SK-N-SH (cell line): ENCODE measurements around the gene L3MBTL1. TPM values are rescaled to one million over a fixed set of nuclear protein-coding genes. Genes with fewer than 3 reads are reported as not detected.

Experiments used
- CTCF ChIA-PET: fragments of 300-600, 350-600 bp; formaldehyde crosslinking; extraction: SDS; loops from one replicate; lab custom pipeline; 2021; lab: Yijun Ruan, JAX
- POLR2A ChIA-PET: fragments of 350-600 bp; sonication (Branson Sonifier 250); formaldehyde crosslinking; extraction: SDS; loops from one replicate; lab custom pipeline; 2020; ENCODE audit warnings: antibody characterized with exemption, inconsistent platforms; lab: Yijun Ruan, JAX
- DNase-seq: peaks from one replicate; pipeline ENCODE4 v3.0.0; 2012
- H2AFZ ChIP-seq: fragments of 200-600 bp; sonication (generic); 2 replicates; pipeline ENCODE4 v1.8.1; 2016; ENCODE audit warnings: antibody characterized with exemption, mild to moderate bottlenecking, low read depth
- H3F3A ChIP-seq: fragments of 200-600 bp; sonication (generic); replicated peaks from 2 replicates; pipeline ENCODE3; 2016; ENCODE audit warnings: antibody characterized with exemption, mild to moderate bottlenecking; ENCODE audit not compliant: insufficient read depth
- H3K27ac ChIP-seq, 2 experiments: fragments of 200-500 bp in 1 of 2; fragments of 200-600 bp in 1 of 2; sonication (Bioruptor generic) in 1 of 2; sonication (generic), shearing (Covaris generic) in 1 of 2; 2 replicates each; pipeline versions ENCODE4 v1.5.1 to v1.6.1; 2014 to 2016; ENCODE audit warnings: low read depth in 2 of 2, inconsistent platforms in 1 of 2, low read length in 1 of 2, mild to moderate bottlenecking in 1 of 2, mixed read lengths in 1 of 2
- H3K27me3 ChIP-seq: fragments of 200-600 bp; sonication (generic), shearing (Covaris generic); 2 replicates; pipeline ENCODE4 v1.6.1; 2016; ENCODE audit warnings: mixed run types; ENCODE audit not compliant: insufficient read depth
- H3K36me3 ChIP-seq, 2 experiments: fragments of 200-500 bp in 1 of 2; fragments of 200-600 bp in 1 of 2; sonication (Bioruptor generic) in 1 of 2; sonication (generic) in 1 of 2; replicated peaks in 1 of 2; 2 replicates each; pipeline versions ENCODE3 to v1.5.1; 2014 to 2016; ENCODE audit warnings: low read length in 1 of 2, mild to moderate bottlenecking in 1 of 2; ENCODE audit not compliant: insufficient read depth in 2 of 2, control insufficient read depth in 1 of 2
- H3K4me1 ChIP-seq, 2 experiments: fragments of 200-500 bp in 1 of 2; fragments of 200-600 bp in 1 of 2; sonication (Bioruptor generic) in 1 of 2; sonication (generic), shearing (Covaris generic) in 1 of 2; 2 replicates each; pipeline versions ENCODE4 v1.5.1 to v1.6.1; 2014 to 2016; ENCODE audit warnings: low read depth in 1 of 2, low read length in 1 of 2, mixed run types in 1 of 2; ENCODE audit not compliant: insufficient read depth in 2 of 2, control insufficient read depth in 1 of 2
- H3K4me2 ChIP-seq: fragments of 200-600 bp; sonication (generic), shearing (Covaris generic); 2 replicates; pipeline ENCODE4 v1.6.1; 2017; ENCODE audit warnings: mixed run types
- H3K4me3 ChIP-seq, 2 experiments: fragments of 200-500 bp in 1 of 2; fragments of 200-600 bp in 1 of 2; sonication (Bioruptor generic) in 1 of 2; sonication (generic), shearing (Covaris generic) in 1 of 2; 2 replicates each; pipeline versions ENCODE4 v1.5.1 to v1.8.1; 2014 to 2016; ENCODE audit warnings: low read depth in 2 of 2, inconsistent platforms in 1 of 2, low read length in 1 of 2, mild to moderate bottlenecking in 1 of 2, mixed read lengths in 1 of 2, moderate library complexity in 1 of 2
- H3K79me2 ChIP-seq: fragments of 200-600 bp; sonication (generic); 2 replicates; pipeline ENCODE4 v1.8.1; 2017; ENCODE audit warnings: mild to moderate bottlenecking; ENCODE audit not compliant: insufficient read depth
- H3K9ac ChIP-seq: fragments of 200-600 bp; sonication (generic); 2 replicates; pipeline ENCODE4 v1.6.1; 2017; ENCODE audit warnings: mixed run types
- H3K9me2 ChIP-seq: fragments of 200-600 bp; sonication (generic); 2 replicates; pipeline ENCODE4 v1.6.1; 2017; ENCODE audit warnings: mixed run types
- H3K9me3 ChIP-seq: fragments of 200-600 bp; sonication (generic); 2 replicates; pipeline ENCODE4 v1.6.1; 2017; ENCODE audit warnings: mixed run types, mild to moderate bottlenecking, moderate library complexity
- H4K20me1 ChIP-seq: fragments of 200-600 bp; sonication (generic); 2 replicates; pipeline ENCODE4 v1.6.1; 2017; ENCODE audit warnings: mild to moderate bottlenecking, mixed run types; ENCODE audit not compliant: insufficient read depth
- CHD2 ChIP-seq: fragments of 150-350 bp; IDR thresholded peaks from 2 replicates; pipeline ENCODE4 v1.6.1; 2018; ENCODE audit warnings: low read length; ENCODE audit not compliant: partially characterized antibody
- ELF1 ChIP-seq: IDR thresholded peaks from 2 replicates; pipeline ENCODE4 v1.4.0; 2012
- EZH2phosphoT487 ChIP-seq: fragments of 200-600 bp; sonication (generic); IDR thresholded peaks from 2 replicates; pipeline ENCODE4 v1.6.1; 2017; ENCODE audit warnings: low read depth, mixed run types, mild to moderate bottlenecking, antibody characterized with exemption, moderate library complexity, borderline replicate concordance
- GABPA ChIP-seq: IDR thresholded peaks from 2 replicates; pipeline ENCODE4 v1.4.0; 2012; ENCODE audit warnings: low read depth, mild to moderate bottlenecking
- GATA2 ChIP-seq: sonication (generic); formaldehyde crosslinking; IDR thresholded peaks from 2 replicates; pipeline ENCODE4 v1.5.0; 2020; ENCODE audit warnings: mild to moderate bottlenecking, missing genetic modification reagents
- POLR2AphosphoS5 ChIP-seq: IDR thresholded peaks from 2 replicates; pipeline ENCODE4 v1.6.1; 2012; ENCODE audit warnings: low read depth, low read length
- SMC3 ChIP-seq: IDR thresholded peaks from 2 replicates; pipeline ENCODE4 v1.6.1; 2012; ENCODE audit warnings: low read depth, low read length, improper control_type of control experiment
- TEAD4 ChIP-seq: IDR thresholded peaks from 2 replicates; pipeline ENCODE4 v1.4.0; 2012; ENCODE audit warnings: mild to moderate bottlenecking, borderline replicate concordance; ENCODE audit not compliant: insufficient read depth
- WGBS: methylation state at CpG from one replicate; pipeline ENCODE4 v1.1.6; 2017; ENCODE audit warnings: low lambda C conversion rate; 5-methylcytosine and 5-hydroxymethylcytosine counted together
- polyA plus RNA-seq, 3 experiments: library from polyadenylated mRNA; depleted of rRNA; stranded (reverse); fragments of >200 nt; gene quantifications; 2 replicates each; pipeline ENCODE4 v1.2.3, GENCODE V29; 2012
- TF ChIP-seq, protein P1 (sequence below): fragments of 200-600 bp; sonication (generic); IDR thresholded peaks from 2 replicates; pipeline ENCODE4 v1.6.1; 2017; ENCODE audit warnings: antibody characterized with exemption, mild to moderate bottlenecking, moderate library complexity
- TF ChIP-seq, protein P2 (sequence below): fragments of 150-350 bp; IDR thresholded peaks from 2 replicates; pipeline ENCODE4 v1.6.1; 2017; ENCODE audit warnings: antibody characterized with exemption, low read length, low read depth, borderline replicate concordance
- TF ChIP-seq, protein P3 (sequence below): fragments of 150-350 bp; IDR thresholded peaks from 2 replicates; pipeline ENCODE4 v1.6.1; 2016; ENCODE audit warnings: mild to moderate bottlenecking, low read depth, low read length

The L3MBTL1 gene
- polyA plus RNA-seq, 1 of the 3 experiments (the other 2 are of a cell fraction), result 8.9 TPM

DNA sequence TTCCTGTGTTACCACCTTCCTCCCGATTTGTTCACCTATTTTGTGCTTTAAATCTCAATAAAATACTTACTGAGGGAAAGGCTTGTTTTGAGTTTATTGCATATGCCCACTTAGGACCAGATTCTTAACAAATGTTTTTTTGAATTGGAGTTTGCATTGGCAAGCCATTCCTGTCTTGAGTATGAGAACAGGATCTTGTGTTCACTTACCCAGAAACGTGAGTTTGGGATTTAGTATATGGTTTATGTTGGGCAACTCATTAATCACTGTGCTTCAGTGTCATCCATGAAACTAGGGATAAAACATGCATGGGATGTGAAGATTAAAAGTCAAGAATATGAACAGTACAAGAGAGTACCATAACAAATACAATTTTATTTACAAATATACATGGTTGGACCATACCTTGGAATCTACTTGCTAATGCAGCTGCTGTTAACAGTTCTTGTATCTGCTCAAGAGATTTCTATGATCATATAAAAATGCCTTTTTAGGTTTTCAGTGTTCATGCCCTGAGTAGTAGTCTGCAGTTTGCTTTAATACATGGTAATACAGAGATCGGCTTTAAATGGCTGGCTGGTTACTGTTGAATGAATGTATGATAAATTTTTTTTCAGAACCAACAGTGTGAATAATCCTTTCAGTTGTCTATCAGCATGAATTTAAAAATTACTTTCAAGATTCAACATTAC, 43.8 kb upstream of the L3MBTL1 start (continued):
- TF ChIP-seq, protein P1, sequence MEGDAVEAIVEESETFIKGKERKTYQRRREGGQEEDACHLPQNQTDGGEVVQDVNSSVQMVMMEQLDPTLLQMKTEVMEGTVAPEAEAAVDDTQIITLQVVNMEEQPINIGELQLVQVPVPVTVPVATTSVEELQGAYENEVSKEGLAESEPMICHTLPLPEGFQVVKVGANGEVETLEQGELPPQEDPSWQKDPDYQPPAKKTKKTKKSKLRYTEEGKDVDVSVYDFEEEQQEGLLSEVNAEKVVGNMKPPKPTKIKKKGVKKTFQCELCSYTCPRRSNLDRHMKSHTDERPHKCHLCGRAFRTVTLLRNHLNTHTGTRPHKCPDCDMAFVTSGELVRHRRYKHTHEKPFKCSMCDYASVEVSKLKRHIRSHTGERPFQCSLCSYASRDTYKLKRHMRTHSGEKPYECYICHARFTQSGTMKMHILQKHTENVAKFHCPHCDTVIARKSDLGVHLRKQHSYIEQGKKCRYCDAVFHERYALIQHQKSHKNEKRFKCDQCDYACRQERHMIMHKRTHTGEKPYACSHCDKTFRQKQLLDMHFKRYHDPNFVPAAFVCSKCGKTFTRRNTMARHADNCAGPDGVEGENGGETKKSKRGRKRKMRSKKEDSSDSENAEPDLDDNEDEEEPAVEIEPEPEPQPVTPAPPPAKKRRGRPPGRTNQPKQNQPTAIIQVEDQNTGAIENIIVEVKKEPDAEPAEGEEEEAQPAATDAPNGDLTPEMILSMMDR, result no peak
- TF ChIP-seq, protein P2, sequence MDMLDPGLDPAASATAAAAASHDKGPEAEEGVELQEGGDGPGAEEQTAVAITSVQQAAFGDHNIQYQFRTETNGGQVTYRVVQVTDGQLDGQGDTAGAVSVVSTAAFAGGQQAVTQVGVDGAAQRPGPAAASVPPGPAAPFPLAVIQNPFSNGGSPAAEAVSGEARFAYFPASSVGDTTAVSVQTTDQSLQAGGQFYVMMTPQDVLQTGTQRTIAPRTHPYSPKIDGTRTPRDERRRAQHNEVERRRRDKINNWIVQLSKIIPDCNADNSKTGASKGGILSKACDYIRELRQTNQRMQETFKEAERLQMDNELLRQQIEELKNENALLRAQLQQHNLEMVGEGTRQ, result no peak
- TF ChIP-seq SMC3, result no peak
- TF ChIP-seq, protein P3, sequence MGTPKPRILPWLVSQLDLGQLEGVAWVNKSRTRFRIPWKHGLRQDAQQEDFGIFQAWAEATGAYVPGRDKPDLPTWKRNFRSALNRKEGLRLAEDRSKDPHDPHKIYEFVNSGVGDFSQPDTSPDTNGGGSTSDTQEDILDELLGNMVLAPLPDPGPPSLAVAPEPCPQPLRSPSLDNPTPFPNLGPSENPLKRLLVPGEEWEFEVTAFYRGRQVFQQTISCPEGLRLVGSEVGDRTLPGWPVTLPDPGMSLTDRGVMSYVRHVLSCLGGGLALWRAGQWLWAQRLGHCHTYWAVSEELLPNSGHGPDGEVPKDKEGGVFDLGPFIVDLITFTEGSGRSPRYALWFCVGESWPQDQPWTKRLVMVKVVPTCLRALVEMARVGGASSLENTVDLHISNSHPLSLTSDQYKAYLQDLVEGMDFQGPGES, result no peak
- no peak for TF ChIP-seq CHD2
- TF ChIP-seq GATA2 (CRISPR knock-in tag), result no peak

DNA sequence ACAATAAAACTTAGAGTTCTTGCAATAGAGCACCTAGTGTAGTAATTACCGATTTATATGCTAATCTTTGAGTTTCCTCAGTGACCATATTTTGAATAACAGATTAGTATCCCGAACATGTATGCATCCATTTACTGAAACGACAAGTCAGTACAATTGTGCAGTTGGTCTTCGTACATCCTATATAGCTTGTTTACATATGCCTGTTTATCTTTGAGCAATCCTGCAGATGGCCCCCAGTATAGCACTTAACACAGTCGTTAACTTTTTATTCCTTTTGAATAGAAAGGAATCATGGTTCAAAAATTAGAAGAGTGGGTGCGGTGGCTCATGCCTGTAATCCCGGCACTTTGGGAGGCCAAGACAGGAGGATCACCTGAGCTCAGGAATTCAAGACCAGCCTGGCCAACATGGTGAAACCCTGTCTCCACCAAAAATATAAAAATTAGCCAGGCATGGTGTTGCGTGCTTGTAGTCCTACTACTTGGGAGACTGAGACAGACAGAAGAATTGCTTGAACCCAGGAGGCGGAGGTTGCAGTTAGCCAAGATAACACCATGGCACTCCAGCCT, 43.2 kb upstream of the L3MBTL1 start:
- H3K4me2 ChIP-seq, result no peak overlapping the region
- H2AFZ ChIP-seq, result no peak overlapping the region
- no peak overlapping the region for H3K4me3 ChIP-seq
- H3K9me3 ChIP-seq, result no peaks in the 10 kb centered on the region
- no peak for DNase-seq
- no peaks in the 10 kb centered on the region for H3K9me2 ChIP-seq
- peaks cover 62 to 90% of the 10 kb centered on the region in 2 experiments for H3K36me3 ChIP-seq
- peaks cover 69% of the 10 kb centered on the region for H4K20me1 ChIP-seq
- peaks cover 5 to 10% of the 10 kb centered on the region in 2 experiments; a peak in 3 of 4 replicates for H3K4me1 ChIP-seq
- no peak overlapping the region for H3K9ac ChIP-seq
- H3K79me2 ChIP-seq, result peaks cover 59% of the 10 kb centered on the region
- no peaks in the 10 kb centered on the region for H3K27me3 ChIP-seq
- peaks cover 63% of the 10 kb centered on the region for H3F3A ChIP-seq
- whole genome bisulfite sequencing, result 87% methylated on average over 9 of the region's 9 CpGs
- POLR2A ChIA-PET, result interaction anchor here (0.5 kb wide), 1 partner anchor 189 kb away, joined by 3 read pairs; no protein-coding TSS in a partner anchor
- no peak overlapping the region for H3K27ac ChIP-seq
- TF ChIP-seq EZH2phosphoT487, result no peak
- 0 out of 2 replicates have a peak, but pooled peaks have one; percentile 3 for TF ChIP-seq POLR2AphosphoS5
- CTCF ChIA-PET, result interaction anchor here (1.5 kb wide), 1 partner anchor 11 kb away, joined by 3 read pairs; no protein-coding TSS in a partner anchor

DNA sequence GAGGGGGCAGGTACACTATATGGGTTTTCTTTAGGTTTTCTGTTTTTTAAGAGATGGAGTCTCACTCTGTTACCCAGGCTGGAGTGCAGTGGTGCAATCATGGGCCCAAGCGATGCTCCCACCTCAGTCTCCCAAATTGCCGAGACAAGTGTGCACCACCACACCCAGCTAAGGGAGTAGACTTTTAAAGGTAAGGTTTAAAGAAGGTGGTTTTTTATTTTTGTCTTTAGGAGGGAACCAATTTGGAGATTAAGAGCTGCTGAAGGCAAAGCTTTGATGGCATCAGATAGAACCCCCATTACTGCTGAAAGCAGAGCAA, 41.9 kb upstream of the L3MBTL1 start:
- Histone ChIP-seq H3K9me2 (no peaks in the 10 kb centered on the region), H4K20me1 (peaks cover 56% of the 10 kb centered on the region), H3K9me3 (no peaks in the 10 kb centered on the region), H3K79me2 (peaks cover 46% of the 10 kb centered on the region), H3K4me3 (no peak overlapping the region), H3K9ac (no peak overlapping the region), H3K4me1 (peaks cover 3 to 14% of the 10 kb centered on the region in 2 experiments; a peak in 3 of 4 replicates), H3F3A (peaks cover 60% of the 10 kb centered on the region), H2AFZ (no peak overlapping the region), H3K36me3 (peaks cover 49 to 85% of the 10 kb centered on the region in 2 experiments), H3K4me2 (no peak overlapping the region), H3K27ac (peak overlapping the region in 1 of 2 experiments; percentile 54; a peak in 1 of 4 replicates), H3K27me3 (no peaks in the 10 kb centered on the region)
- TF ChIP-seq EZH2phosphoT487 (no peak), TEAD4 (no peak), CHD2 (no peak), GABPA (no peak), ELF1 (no peak)
- WGBS, result 95% methylated on average over 2 of the region's 2 CpGs
- CTCF ChIA-PET, result interaction anchor here (0.9 to 2.8 kb wide), 4 partner anchors 10 to 48 kb away, joined by 3 to 7 read pairs (median 4); partner anchors contain the start of gene L3MBTL1
- DNase-seq, result no peak
- POLR2A ChIA-PET, result interaction anchor here (2.0 kb wide), 1 partner anchor 8 kb away, joined by 15 read pairs; the partner anchor contains the start of gene SRSF6
